ENCODE results near the gene PMM2. TPM values are rescaled to one million over a fixed set of nuclear protein-coding genes. Genes with fewer than 3 reads are reported as not detected.
A peak's percentile ranks its signal among the peaks of the same experiment; 100 is the strongest.

The PMM2 gene
- total and polyA plus RNA-seq, 9 of the 15 experiments (the other 6 are each of a cell fraction or from before 2014, with no cell fraction given) = 5.6 to 42.7 (median 25.9) TPM

GRCh38 chr16:8868416-8869211 is 71.0 kb downstream of the PMM2 start, which contains the start of gene CARHSP1 (continued):
- no peak for TF ChIP-seq FOXM1 (IDR thresholded peaks at IDR 0.05; ENCODE audit: low read depth)
- no peak for TF ChIP-seq FOXM1 (CRISPR knock-in tag; IDR thresholded peaks at IDR 0.05; ENCODE audit: low read depth)
- peak; percentile 97 for TF ChIP-seq CXXC5 (CRISPR knock-in tag; IDR thresholded peaks at IDR 0.05)
- TF ChIP-seq ZBTB49 (CRISPR knock-in tag; IDR thresholded peaks at IDR 0.05; ENCODE audit: borderline replicate concordance) = no peak
- TF ChIP-seq ZNF609 (CRISPR knock-in tag; IDR thresholded peaks at IDR 0.05; ENCODE audit: borderline replicate concordance) = no peak
- TF ChIP-seq STAT5B (CRISPR knock-in tag; IDR thresholded peaks at IDR 0.05) = no peak
- TF ChIP-seq KAT8 (IDR thresholded peaks at IDR 0.05; ENCODE audit: low read depth) = no peak
- peak; percentile 65 to 78; a peak in 3 of 4 replicates for TF ChIP-seq SIN3A (IDR thresholded peaks at IDR 0.05; ENCODE audit: borderline replicate concordance in 2 of 2, control insufficient read depth in 1 of 2, low read depth in 2 of 2, low read length in 2 of 2)
- no peak for TF ChIP-seq E2F4 (CRISPR knock-in tag; IDR thresholded peaks at IDR 0.05; ENCODE audit: low read depth)
- TF ChIP-seq E2F8 (IDR thresholded peaks at IDR 0.05; ENCODE audit: low read depth, partially characterized antibody) = no peak
- no peak for TF ChIP-seq HDGF (IDR thresholded peaks at IDR 0.05)
- no peak for TF ChIP-seq RBM14 (IDR thresholded peaks at IDR 0.05; ENCODE audit: borderline replicate concordance, insufficient read depth, low read depth, low read length)
- no peak for TF ChIP-seq ZNF77 (CRISPR knock-in tag; IDR thresholded peaks at IDR 0.05)

Measured in K562 (cell line).